ENCODE measurements around the gene FOXO3. TPM values are rescaled to one million over a fixed set of nuclear protein-coding genes. Genes with fewer than 3 reads are reported as not detected.
"Not testable (repeated sequence)": the region's sequence is repeated elsewhere in the genome, so short reads cannot be mapped to it uniquely, and the experiment has no call there.

FOXO3 gene
- total and polyA plus RNA-seq, 7 donors = 20.6 to 160 (median 76.5) TPM

DNA sequence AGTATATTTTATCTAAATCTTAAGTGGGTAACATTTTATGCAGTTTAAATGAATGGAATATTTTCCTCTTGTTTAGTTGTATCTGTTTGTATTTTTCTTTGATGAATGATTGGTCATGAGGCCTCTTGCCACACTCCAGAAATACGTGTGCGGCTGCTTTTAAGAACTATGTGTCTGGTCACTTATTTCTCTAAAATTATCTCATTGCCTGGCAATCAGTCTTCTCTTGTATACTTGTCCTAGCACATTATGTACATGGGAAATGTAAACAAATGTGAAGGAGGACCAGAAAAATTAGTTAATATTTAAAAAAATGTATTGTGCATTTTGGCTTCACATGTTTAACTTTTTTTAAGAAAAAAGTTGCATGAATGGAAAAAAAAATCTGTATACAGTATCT is 123.3 kb downstream of the FOXO3 start:
- H3K27me3 ChIP-seq (ENCODE audit: insufficient read depth in 3 of 3, low read length in 2 of 3); H3K4me3 ChIP-seq; H3K9me3 ChIP-seq; DNase-seq; intact Hi-C loops (cut with DNase I): not testable (repeated sequence)
- Histone ChIP-seq H3K27ac (peak overlapping the region; percentile 85), H3K4me1 (peaks cover 65% of the 10 kb centered on the region), H3K36me3 (ENCODE audit: insufficient read depth in 1 of 2, low read depth in 1 of 2) (peaks cover 0 to 19% of the 10 kb centered on the region in 2 donors)
- peak in 1 of 4 donors; percentile 34 for ATAC-seq
- WGBS, 3 donors = 46 to 83% (median 50%) methylated on average over 1 to 2 of the region's 2 CpGs

DNA sequence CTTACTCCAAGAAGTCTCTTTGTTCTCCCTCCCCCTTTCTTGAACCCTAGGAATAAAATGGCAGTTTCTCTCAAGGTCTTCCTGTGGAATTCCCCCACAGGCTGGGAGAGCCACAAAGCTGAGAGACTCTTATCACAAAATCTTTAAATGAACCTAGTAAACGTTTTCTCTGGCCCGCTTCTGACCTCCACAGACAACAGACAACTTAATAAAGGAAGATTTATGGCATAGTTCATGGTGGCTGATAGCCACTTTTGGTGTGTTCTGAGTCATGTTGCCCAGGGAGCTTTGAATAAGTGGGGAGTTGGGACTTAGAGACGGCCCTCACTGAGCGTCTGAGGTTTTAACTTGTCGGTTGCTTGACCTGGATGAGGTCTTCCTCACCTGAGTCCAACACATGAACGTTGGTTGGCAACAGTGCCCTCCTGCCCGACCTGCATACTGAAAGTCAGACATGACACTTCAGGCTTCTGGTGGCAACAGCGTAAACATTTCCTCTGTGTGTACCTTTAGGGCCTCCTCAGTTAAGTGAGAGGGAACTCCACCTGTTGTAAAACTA is 124.1 kb downstream of the FOXO3 start:
- Histone ChIP-seq H3K9me3 (no peaks in the 10 kb centered on the region), H3K36me3 (ENCODE audit: insufficient read depth in 1 of 2, low read depth in 1 of 2) (peaks cover 0 to 18% of the 10 kb centered on the region in 2 donors), H3K27ac (peak overlapping the region; percentile 85), H3K27me3 (ENCODE audit: insufficient read depth in 3 of 3, low read length in 2 of 3) (no peaks in the 10 kb centered on the region), H3K4me3 (no peak overlapping the region), H3K4me1 (peaks cover 68% of the 10 kb centered on the region)
- DNase-seq = no peak
- 20 to 38% (median 33%) methylated on average over 8 of the region's 8 CpGs for WGBS, 3 donors
- TF ChIP-seq, protein P1, sequence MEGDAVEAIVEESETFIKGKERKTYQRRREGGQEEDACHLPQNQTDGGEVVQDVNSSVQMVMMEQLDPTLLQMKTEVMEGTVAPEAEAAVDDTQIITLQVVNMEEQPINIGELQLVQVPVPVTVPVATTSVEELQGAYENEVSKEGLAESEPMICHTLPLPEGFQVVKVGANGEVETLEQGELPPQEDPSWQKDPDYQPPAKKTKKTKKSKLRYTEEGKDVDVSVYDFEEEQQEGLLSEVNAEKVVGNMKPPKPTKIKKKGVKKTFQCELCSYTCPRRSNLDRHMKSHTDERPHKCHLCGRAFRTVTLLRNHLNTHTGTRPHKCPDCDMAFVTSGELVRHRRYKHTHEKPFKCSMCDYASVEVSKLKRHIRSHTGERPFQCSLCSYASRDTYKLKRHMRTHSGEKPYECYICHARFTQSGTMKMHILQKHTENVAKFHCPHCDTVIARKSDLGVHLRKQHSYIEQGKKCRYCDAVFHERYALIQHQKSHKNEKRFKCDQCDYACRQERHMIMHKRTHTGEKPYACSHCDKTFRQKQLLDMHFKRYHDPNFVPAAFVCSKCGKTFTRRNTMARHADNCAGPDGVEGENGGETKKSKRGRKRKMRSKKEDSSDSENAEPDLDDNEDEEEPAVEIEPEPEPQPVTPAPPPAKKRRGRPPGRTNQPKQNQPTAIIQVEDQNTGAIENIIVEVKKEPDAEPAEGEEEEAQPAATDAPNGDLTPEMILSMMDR (IDR thresholded peaks at IDR 0.05) = no peak
- intact Hi-C loops (cut with DNase I) = no loop called here
- peak in 3 of 4 donors; percentile 12 to 36 (median 24) for ATAC-seq

DNA sequence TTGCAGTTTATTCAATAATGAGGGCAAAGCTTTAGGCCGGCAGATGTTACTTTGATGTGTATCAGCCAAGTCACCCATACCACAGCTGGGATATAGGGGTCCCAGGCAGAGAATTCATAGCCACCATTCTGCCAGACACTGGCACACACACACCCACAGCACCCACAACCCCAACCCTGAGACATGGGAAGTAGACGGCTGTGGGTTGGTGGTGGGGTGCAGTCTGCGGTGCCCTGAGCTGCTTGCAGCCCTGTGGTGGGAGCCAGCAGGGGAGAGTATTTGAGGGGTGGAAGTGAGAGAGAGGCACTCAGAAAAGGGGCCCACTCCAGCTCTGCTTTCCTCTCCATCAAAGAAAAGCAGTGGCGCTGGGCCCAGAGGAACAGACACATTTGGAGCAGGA is 125.3 kb downstream of the FOXO3 start:
- H3K9me3 ChIP-seq = no peaks in the 10 kb centered on the region
- 92 to 93% (median 93%) methylated on average over 4 of the region's 4 CpGs for WGBS, 3 donors
- peaks cover 0 to 17% of the 10 kb centered on the region in 2 donors for H3K36me3 ChIP-seq (ENCODE audit: insufficient read depth in 1 of 2, low read depth in 1 of 2)
- intact Hi-C loops (cut with DNase I) = no loop called here
- TF ChIP-seq, protein P1 (IDR thresholded peaks at IDR 0.05) = no peak
- DNase-seq = no peak
- no peak for ATAC-seq
- no peak overlapping the region for H3K4me3 ChIP-seq
- H3K27me3 ChIP-seq (ENCODE audit: insufficient read depth in 3 of 3, low read length in 2 of 3) = no peaks in the 10 kb centered on the region
- peak overlapping the region; percentile 85 for H3K27ac ChIP-seq
- peaks cover 68% of the 10 kb centered on the region for H3K4me1 ChIP-seq

DNA sequence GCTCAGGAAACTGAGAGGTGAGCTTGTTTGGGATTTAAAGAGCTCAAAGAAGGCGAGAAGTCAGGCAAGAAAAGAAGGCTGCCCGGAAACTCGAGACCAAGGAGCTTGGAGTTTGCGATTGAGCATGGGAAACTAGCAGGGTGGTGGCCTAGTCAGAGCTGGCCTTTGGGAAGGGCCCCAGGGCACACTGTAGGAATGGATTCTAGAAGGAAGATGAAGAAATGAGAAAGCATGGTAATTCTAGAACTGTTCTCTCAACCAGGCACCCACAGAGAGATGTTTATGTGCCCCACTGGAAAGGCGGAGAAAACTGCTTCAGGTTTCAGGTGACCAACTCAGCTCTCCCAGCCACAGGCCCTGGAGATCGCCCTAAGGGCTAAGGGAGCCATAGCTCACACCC is 126.2 kb downstream of the FOXO3 start:
- WGBS, 3 donors = 51 to 83% (median 53%) methylated on average over 6 of the region's 6 CpGs
- TF ChIP-seq, protein P1 (IDR thresholded peaks at IDR 0.05) = no peak
- peak overlapping the region; percentile 85 for H3K27ac ChIP-seq
- intact Hi-C loops (cut with DNase I) = no loop called here
- no peak for ATAC-seq
- no peak overlapping the region for H3K4me3 ChIP-seq
- peaks cover 67% of the 10 kb centered on the region for H3K4me1 ChIP-seq
- H3K9me3 ChIP-seq = no peaks in the 10 kb centered on the region
- no peak for DNase-seq
- peaks cover 0 to 17% of the 10 kb centered on the region in 2 donors for H3K36me3 ChIP-seq (ENCODE audit: insufficient read depth in 1 of 2, low read depth in 1 of 2)
- no peaks in the 10 kb centered on the region for H3K27me3 ChIP-seq (ENCODE audit: insufficient read depth in 3 of 3, low read length in 2 of 3)

DNA sequence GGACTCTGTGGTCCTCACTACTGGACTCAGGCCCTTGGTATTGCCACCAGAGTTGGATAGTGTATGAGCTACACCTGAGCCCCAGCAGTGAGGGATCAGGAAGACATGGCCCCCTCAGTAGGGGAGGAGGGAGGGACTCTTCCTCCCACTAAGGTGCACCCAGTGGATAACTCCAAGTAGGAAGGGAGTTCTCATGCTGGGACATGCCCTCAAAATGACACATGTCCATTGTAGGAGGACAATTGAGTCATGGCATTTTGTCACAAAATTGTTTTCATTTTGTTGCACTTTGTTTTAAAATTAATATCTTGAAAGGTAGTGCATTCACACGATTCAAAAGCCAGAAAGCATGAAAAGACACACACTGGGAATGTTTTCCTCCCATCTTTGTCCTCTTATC is 127.2 kb downstream of the FOXO3 start:
- ATAC-seq = no peak
- Histone ChIP-seq H3K9me3 (no peaks in the 10 kb centered on the region), H3K27me3 (ENCODE audit: insufficient read depth in 3 of 3, low read length in 2 of 3) (no peaks in the 10 kb centered on the region), H3K36me3 (ENCODE audit: insufficient read depth in 1 of 2, low read depth in 1 of 2) (peaks cover 0 to 17% of the 10 kb centered on the region in 2 donors), H3K4me1 (peaks cover 59% of the 10 kb centered on the region), H3K4me3 (no peak overlapping the region), H3K27ac (peak overlapping the region; percentile 85)
- DNase-seq = no peak
- intact Hi-C loops (cut with DNase I) = no loop called here
- TF ChIP-seq, protein P1 (IDR thresholded peaks at IDR 0.05) = no peak
- WGBS, 3 donors = 94 to 100% (median 94%) methylated on average over 1 of the region's 1 CpG

All from psoas muscle (tissue), 8 donors.